ENCODE data around the gene IRF5.

DNA sequence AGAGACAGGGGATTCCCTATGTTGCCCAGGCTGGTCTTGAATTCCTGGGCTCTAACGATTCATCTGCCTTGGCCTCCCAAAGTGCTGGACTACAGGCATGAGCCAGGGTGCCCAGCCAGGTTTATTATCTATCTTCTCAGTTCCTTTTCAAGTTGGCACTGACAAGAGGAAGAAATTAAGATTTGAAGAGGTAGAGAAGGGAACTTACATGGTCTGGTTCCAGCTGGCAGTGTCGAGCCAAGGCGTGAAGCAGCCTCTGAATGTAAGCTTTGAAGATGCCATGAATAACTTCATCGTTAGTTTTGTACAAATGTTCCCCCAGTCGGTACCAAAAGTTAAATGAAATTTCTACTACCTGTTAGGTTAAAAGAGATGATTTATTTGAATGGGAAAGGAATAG is 59.5 kb downstream of the IRF5 start:
- TF ChIP-seq CTCF (IDR thresholded peaks at IDR 0.05; ENCODE audit: low read depth, low read length, missing input control) (no peak), FOXA2 (IDR thresholded peaks at IDR 0.05) (no peak), SP1 (IDR thresholded peaks at IDR 0.05) (no peak), YY1 (IDR thresholded peaks at IDR 0.05) (no peak), RXRA (IDR thresholded peaks at IDR 0.05) (no peak), TAF1 (conservative IDR thresholded peaks at IDR 0.05) (no peak), GABPA (IDR thresholded peaks at IDR 0.05 in 1 of 2, conservative IDR thresholded peaks at IDR 0.05 in 1 of 2) (no peak), ZBTB33 (IDR thresholded peaks at IDR 0.05) (no peak), RAD21 (IDR thresholded peaks at IDR 0.05) (no peak)
- TF ChIP-seq, protein P1, sequence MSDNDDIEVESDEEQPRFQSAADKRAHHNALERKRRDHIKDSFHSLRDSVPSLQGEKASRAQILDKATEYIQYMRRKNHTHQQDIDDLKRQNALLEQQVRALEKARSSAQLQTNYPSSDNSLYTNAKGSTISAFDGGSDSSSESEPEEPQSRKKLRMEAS (IDR thresholded peaks at IDR 0.05), result no peak

All from liver (tissue), 3 donors.